Stomach (tissue), 9 donors: ENCODE results near the gene TST. TPM values are rescaled to one million over a fixed set of nuclear protein-coding genes. Genes with fewer than 3 reads are reported as not detected.

Experiments used
- DNase-seq, 2 donors: peaks; one replicate each; pipeline versions ENCODE4 v3.0.0 to v3.0.0-alpha.2; 2013 to 2019
- H3K27ac ChIP-seq, 5 donors: fragments of 200-600 bp in 4 of 5; sonication (generic) in 4 of 5; one replicate each; pipeline ENCODE4 v1.5.1; 2013 to 2019; ENCODE audit warnings: mild to moderate bottlenecking in 1 of 5, moderate library complexity in 1 of 5
- H3K27me3 ChIP-seq, 3 donors: fragments of 200-600 bp; sonication (generic); one replicate each; pipeline ENCODE4 v1.5.1; 2017 to 2019; ENCODE audit warnings: mixed run types in 1 of 3
- H3K36me3 ChIP-seq, 4 donors: fragments of 200-600 bp; sonication (generic); 1 replicate in 3 of 4; 2 replicates in 1 of 4; pipeline ENCODE4 v1.5.1; 2016 to 2019
- H3K4me1 ChIP-seq, 4 donors: fragments of 200-600 bp; sonication (generic); one replicate each; pipeline ENCODE4 v1.5.1; 2016 to 2019
- H3K4me3 ChIP-seq, 4 donors: fragments of 200-600 bp; sonication (generic) in 3 of 4; one replicate each; pipeline ENCODE4 v1.5.1; 2016 to 2019; ENCODE audit warnings: mild to moderate bottlenecking in 1 of 4
- H3K9me3 ChIP-seq, 4 donors: fragments of 200-600 bp; sonication (generic); one replicate each; pipeline ENCODE4 v1.5.1; 2016 to 2019
- EP300 ChIP-seq: sonication (generic); formaldehyde crosslinking; IDR thresholded peaks from one replicate; pipeline ENCODE4 v1.6.1; 2017; ENCODE audit warnings: antibody characterized with exemption
- POLR2A ChIP-seq, 4 donors: fragments of 450-650 bp; IDR thresholded peaks; one replicate each; pipeline ENCODE4 v1.6.1; 2016; ENCODE audit warnings: antibody characterized with exemption in 4 of 4, control low read depth in 2 of 4, mild to moderate bottlenecking in 1 of 4, moderate library complexity in 1 of 4
- POLR2AphosphoS5 ChIP-seq, 3 donors: sonication (generic); formaldehyde crosslinking; IDR thresholded peaks; one replicate each; pipeline ENCODE4 v1.6.1; 2016; ENCODE audit warnings: antibody characterized with exemption in 3 of 3
- WGBS, 5 donors: extraction: QIAGEN DNeasy Blood & Tissue Kit in 3 of 5; methylation state at CpG; one replicate each; pipeline versions ENCODE4 v1.1.5 to v1.1.7; 2013 to 2018; 5-methylcytosine and 5-hydroxymethylcytosine counted together
- intact Hi-C: fragments of 100-400 bp; cut with DNase I; formaldehyde crosslinking; loops from one replicate; pipeline ENCODE4 v1.15.1; 2023; ENCODE audit warnings: low total_unique reads
- polyA plus RNA-seq, 3 donors: library from polyadenylated mRNA; stranded (reverse); fragments of 200-250 nt; gene quantifications; one replicate each; pipeline ENCODE4 v1.2.3, GENCODE V29; 2013
- total RNA-seq, 5 donors: library from RNA; depleted of rRNA; stranded (reverse); fragments of >200 nt; gene quantifications; one replicate each; pipeline versions ENCODE4 v1.1.0 to v1.2.3, GENCODE V29; 2014 to 2016
- TF ChIP-seq, protein P1 (sequence below), 7 experiments: fragments of 450-650 bp in 4 of 7; fragments of 200-600 bp in 3 of 7; sonication (generic) in 3 of 7; IDR thresholded peaks; one replicate each; pipeline ENCODE4 v1.5.1; 2016 to 2019; ENCODE audit warnings: antibody characterized with exemption in 7 of 7, control low read depth in 2 of 7, mild to moderate bottlenecking in 1 of 7
- donor health status: healthy with polysubstance abuse.
- donor health status: Bipolar disorder and iron deficiency.
- donor health status: healthy.

Gene TST
- total and polyA plus RNA-seq, 8 donors = 51.8 to 709 (median 95.3) TPM

DNA sequence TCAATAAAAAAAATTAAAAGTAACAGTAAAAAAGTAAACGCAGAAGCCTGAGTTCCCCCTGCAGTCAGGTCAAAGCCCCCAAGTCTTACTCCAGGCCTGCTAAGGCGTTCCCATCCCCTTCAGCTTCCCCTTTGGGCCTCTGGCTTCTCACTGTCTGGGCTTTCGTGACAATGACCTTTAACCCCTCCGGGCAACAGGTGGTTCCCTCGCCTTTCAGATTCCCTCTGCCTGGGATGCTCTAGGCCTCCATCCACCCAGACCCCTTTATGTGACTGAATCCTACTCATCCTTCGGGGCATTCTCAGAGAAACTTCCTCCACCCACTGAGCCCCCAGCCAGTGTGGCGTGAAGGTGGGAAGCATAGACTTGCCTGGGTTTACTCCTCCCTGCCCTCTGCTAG, 8.3 kb upstream of the TST start:
- peaks cover 11 to 52% (median 40%) of the 10 kb centered on the region in 4 donors for H3K4me1 ChIP-seq
- H3K36me3 ChIP-seq = peaks cover 40 to 76% (median 70%) of the 10 kb centered on the region in 4 donors

GRCh38 chr22:37026325-37026724, 7.1 kb upstream of the TST start:
- no peaks in the 10 kb centered on the region for H3K27me3 ChIP-seq
- no peak overlapping the region for H3K27ac ChIP-seq
- no peak for DNase-seq
- H3K9me3 ChIP-seq = no peaks in the 10 kb centered on the region
- no peak for TF ChIP-seq POLR2AphosphoS5 (IDR thresholded peaks at IDR 0.05)
- TF ChIP-seq, protein P1, sequence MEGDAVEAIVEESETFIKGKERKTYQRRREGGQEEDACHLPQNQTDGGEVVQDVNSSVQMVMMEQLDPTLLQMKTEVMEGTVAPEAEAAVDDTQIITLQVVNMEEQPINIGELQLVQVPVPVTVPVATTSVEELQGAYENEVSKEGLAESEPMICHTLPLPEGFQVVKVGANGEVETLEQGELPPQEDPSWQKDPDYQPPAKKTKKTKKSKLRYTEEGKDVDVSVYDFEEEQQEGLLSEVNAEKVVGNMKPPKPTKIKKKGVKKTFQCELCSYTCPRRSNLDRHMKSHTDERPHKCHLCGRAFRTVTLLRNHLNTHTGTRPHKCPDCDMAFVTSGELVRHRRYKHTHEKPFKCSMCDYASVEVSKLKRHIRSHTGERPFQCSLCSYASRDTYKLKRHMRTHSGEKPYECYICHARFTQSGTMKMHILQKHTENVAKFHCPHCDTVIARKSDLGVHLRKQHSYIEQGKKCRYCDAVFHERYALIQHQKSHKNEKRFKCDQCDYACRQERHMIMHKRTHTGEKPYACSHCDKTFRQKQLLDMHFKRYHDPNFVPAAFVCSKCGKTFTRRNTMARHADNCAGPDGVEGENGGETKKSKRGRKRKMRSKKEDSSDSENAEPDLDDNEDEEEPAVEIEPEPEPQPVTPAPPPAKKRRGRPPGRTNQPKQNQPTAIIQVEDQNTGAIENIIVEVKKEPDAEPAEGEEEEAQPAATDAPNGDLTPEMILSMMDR (IDR thresholded peaks at IDR 0.05) = no peak
- TF ChIP-seq POLR2A (IDR thresholded peaks at IDR 0.05) = no peak
- no peak for TF ChIP-seq EP300
- 81 to 97% (median 88%) methylated on average over 3 to 5 of the region's 5 CpGs for WGBS, 5 donors
- no peak overlapping the region for H3K4me3 ChIP-seq
- H3K36me3 ChIP-seq = peaks cover 40 to 76% (median 70%) of the 10 kb centered on the region in 4 donors
- intact Hi-C loops = no loop called here
- H3K4me1 ChIP-seq = peaks cover 18 to 52% (median 42%) of the 10 kb centered on the region in 4 donors

More for the DNA sequence above, 8.3 kb upstream of the TST start:
- intact Hi-C loops = no loop called here
- no peaks in the 10 kb centered on the region for H3K9me3 ChIP-seq
- H3K27me3 ChIP-seq = no peaks in the 10 kb centered on the region
- TF ChIP-seq EP300 (no peak), POLR2A (IDR thresholded peaks at IDR 0.05) (no peak), POLR2AphosphoS5 (IDR thresholded peaks at IDR 0.05) (no peak)
- TF ChIP-seq, protein P1 (IDR thresholded peaks at IDR 0.05) = no peak
- no peak for DNase-seq
- no peak overlapping the region for H3K27ac ChIP-seq
- 84 to 94% (median 92%) methylated on average over 7 of the region's 7 CpGs for WGBS, 5 donors
- H3K4me3 ChIP-seq = no peak overlapping the region

GRCh38 chr22:37025500-37026070, 6.3 kb upstream of the TST start:
- Histone ChIP-seq H3K9me3 (no peaks in the 10 kb centered on the region), H3K4me1 (peaks cover 25 to 52% (median 46%) of the 10 kb centered on the region in 4 donors), H3K27ac (no peak overlapping the region), H3K4me3 (no peak overlapping the region), H3K36me3 (peaks cover 40 to 71% (median 67%) of the 10 kb centered on the region in 4 donors), H3K27me3 (no peaks in the 10 kb centered on the region)
- intact Hi-C loops = no loop called here
- WGBS, 5 donors = 71 to 88% (median 83%) methylated on average over 10 of the region's 10 CpGs
- TF ChIP-seq, protein P1 (IDR thresholded peaks at IDR 0.05) = no peak
- TF ChIP-seq EP300 = no peak
- TF ChIP-seq POLR2AphosphoS5 (IDR thresholded peaks at IDR 0.05) = no peak
- no peak for TF ChIP-seq POLR2A (IDR thresholded peaks at IDR 0.05)
- no peak for DNase-seq

- no peak overlapping the region for H3K4me3 ChIP-seq
- peak overlapping the region in 1 of 5 donors; percentile 32 for H3K27ac ChIP-seq
- H3K4me1 ChIP-seq = peaks cover 30 to 54% (median 50%) of the 10 kb centered on the region in 4 donors
- 84 to 92% (median 91%) methylated on average over 64 to 71 of the region's 71 CpGs for WGBS, 5 donors
- H3K9me3 ChIP-seq = no peaks in the 10 kb centered on the region
- H3K27me3 ChIP-seq = no peaks in the 10 kb centered on the region
- peaks cover 34 to 60% (median 57%) of the 10 kb centered on the region in 4 donors for H3K36me3 ChIP-seq
- TF ChIP-seq, protein P1 (IDR thresholded peaks at IDR 0.05) = no peak
- intact Hi-C loops = no loop called here
- no peak for DNase-seq
Observed at GRCh38 chr22:37024339-37025157, 5.3 kb upstream of the TST start.
